H9 (cell line): Measurements from ENCODE around the gene PPP1R13B. TPM values are rescaled to one million over a fixed set of nuclear protein-coding genes. Genes with fewer than 3 reads are reported as not detected.
A peak's percentile ranks its signal among the peaks of the same experiment; 100 is the strongest.

Experiments
- DNase-seq: peaks from one replicate; pipeline ENCODE4 v3.0.0-alpha.2; 2017
- H2AFZ ChIP-seq: one replicate; pipeline ENCODE4 v1.6.1; 2013; ENCODE audit warnings: mild to moderate bottlenecking, low read length, control low read depth, moderate library complexity
- H2AK5ac ChIP-seq: 2 replicates; pipeline ENCODE4 v1.6.1; 2013; ENCODE audit warnings: low read length, control low read depth, mixed read lengths; ENCODE audit not compliant: insufficient read length
- H2BK120ac ChIP-seq: one replicate; pipeline ENCODE4 v1.6.1; 2013; ENCODE audit warnings: low read depth, mild to moderate bottlenecking, low read length, control low read depth, inconsistent platforms; ENCODE audit not compliant: poor library complexity, severe bottlenecking
- H2BK12ac ChIP-seq: 2 replicates; pipeline ENCODE4 v1.6.1; 2013; ENCODE audit warnings: low read length, control low read depth, mixed read lengths, low read depth; ENCODE audit not compliant: insufficient read length
- H2BK15ac ChIP-seq: 2 replicates; pipeline ENCODE4 v1.6.1; 2013; ENCODE audit warnings: low read depth, low read length, control low read depth
- H2BK20ac ChIP-seq: one replicate; pipeline ENCODE4 v1.6.1; 2013; ENCODE audit warnings: low read depth, mild to moderate bottlenecking, low read length, control low read depth, inconsistent platforms; ENCODE audit not compliant: poor library complexity, severe bottlenecking
- H2BK5ac ChIP-seq: 2 replicates; pipeline ENCODE4 v1.6.1; 2013; ENCODE audit warnings: low read length, control low read depth, mixed read lengths; ENCODE audit not compliant: insufficient read length
- H3K14ac ChIP-seq: 2 replicates; pipeline ENCODE4 v1.6.1; 2013; ENCODE audit warnings: low read length, control low read depth; ENCODE audit not compliant: insufficient read depth
- H3K18ac ChIP-seq: 2 replicates; pipeline ENCODE4 v1.6.1; 2013; ENCODE audit warnings: low read depth, mild to moderate bottlenecking, mixed read lengths, low read length, control low read depth; ENCODE audit not compliant: insufficient read length
- H3K23ac ChIP-seq: 2 replicates; pipeline ENCODE4 v1.6.1; 2013; ENCODE audit warnings: low read length, control low read depth, mixed read lengths, low read depth; ENCODE audit not compliant: insufficient read length
- H3K23me2 ChIP-seq: 2 replicates; pipeline ENCODE4 v1.6.1; 2013; ENCODE audit warnings: low read depth, mild to moderate bottlenecking, mixed read lengths, low read length, control low read depth; ENCODE audit not compliant: insufficient read length, poor library complexity, severe bottlenecking
- H3K27ac ChIP-seq: 2 replicates; pipeline ENCODE4 v1.5.1; 2013; ENCODE audit warnings: low read length, control low read depth, mixed read lengths, low read depth; ENCODE audit not compliant: insufficient read length
- H3K27me3 ChIP-seq: 2 replicates; pipeline ENCODE4 v1.6.1; 2013; ENCODE audit warnings: low read length, control low read depth, inconsistent platforms; ENCODE audit not compliant: insufficient read depth
- H3K4ac ChIP-seq: 2 replicates; pipeline ENCODE4 v1.6.1; 2013; ENCODE audit warnings: low read depth, mild to moderate bottlenecking, control low read depth, inconsistent platforms, low read length, moderate library complexity
- H3K4me1 ChIP-seq: 2 replicates; pipeline ENCODE4 v1.6.1; 2013; ENCODE audit warnings: low read length, control low read depth, inconsistent platforms; ENCODE audit not compliant: insufficient read depth
- H3K4me2 ChIP-seq: 2 replicates; pipeline ENCODE4 v1.6.1; 2013; ENCODE audit warnings: low read length, control low read depth, mixed read lengths; ENCODE audit not compliant: insufficient read length, insufficient read depth
- H3K56ac ChIP-seq: 2 replicates; pipeline ENCODE4 v1.6.1; 2013; ENCODE audit warnings: low read depth, mild to moderate bottlenecking, mixed read lengths, low read length, control low read depth; ENCODE audit not compliant: insufficient read length
- H3K79me1 ChIP-seq: 2 replicates; pipeline ENCODE4 v1.6.1; 2013; ENCODE audit warnings: low read depth, mild to moderate bottlenecking, moderate library complexity, low read length, control low read depth, inconsistent platforms; ENCODE audit not compliant: insufficient read depth, poor library complexity, severe bottlenecking
- H3K79me2 ChIP-seq: 2 replicates; pipeline ENCODE4 v1.6.1; 2013; ENCODE audit warnings: low read length, control low read depth, inconsistent platforms; ENCODE audit not compliant: insufficient read depth
- H3K9ac ChIP-seq: 2 replicates; pipeline ENCODE4 v1.6.1; 2013; ENCODE audit warnings: low read length, control low read depth, mixed read lengths; ENCODE audit not compliant: insufficient read length; ENCODE audit errors: extremely low read depth
- H3K9me3 ChIP-seq: one replicate; pipeline ENCODE4 v1.6.1; 2013; ENCODE audit warnings: low read depth, low read length, inconsistent platforms; ENCODE audit not compliant: control insufficient read depth
- H3T11ph ChIP-seq: one replicate; pipeline ENCODE4 v1.6.1; 2013; ENCODE audit warnings: mild to moderate bottlenecking, low read length, control low read depth, inconsistent platforms
- H4K20me1 ChIP-seq: one replicate; pipeline ENCODE4 v1.6.1; 2013; ENCODE audit not compliant: control insufficient read depth, insufficient read length, insufficient read depth
- H4K5ac ChIP-seq: 2 replicates; pipeline ENCODE4 v1.6.1; 2013; ENCODE audit warnings: low read depth, mild to moderate bottlenecking, mixed read lengths, low read length, control low read depth; ENCODE audit not compliant: insufficient read length
- H4K8ac ChIP-seq: replicated peaks from 2 replicates; pipeline ENCODE4 v1.6.1; 2013; ENCODE audit warnings: low read length, control low read depth, mixed read lengths, low read depth; ENCODE audit not compliant: insufficient read length
- H4K91ac ChIP-seq: 2 replicates; pipeline ENCODE4 v1.6.1; 2013; ENCODE audit warnings: low read depth, mild to moderate bottlenecking, moderate library complexity, mixed read lengths, low read length, control low read depth; ENCODE audit not compliant: insufficient read length
- H3K27ac Mint-ChIP-seq, 3 experiments: 2 replicates in 2 of 3; 3 replicates in 1 of 3; pipeline ENCODE4 v1.8.0; 2020 to 2021; ENCODE audit warnings: mixed read lengths in 3 of 3, mild to moderate bottlenecking in 1 of 3, moderate library complexity in 1 of 3
- H3K27me3 Mint-ChIP-seq: 2 replicates; pipeline ENCODE4 v1.8.0; 2021; ENCODE audit warnings: low read depth, mild to moderate bottlenecking, moderate library complexity, mixed read lengths
- H3K36me3 Mint-ChIP-seq, 3 experiments: 2 replicates in 2 of 3; 3 replicates in 1 of 3; pipeline ENCODE4 v1.8.0; 2020 to 2021; ENCODE audit warnings: low read depth in 3 of 3, mixed read lengths in 3 of 3; ENCODE audit not compliant: insufficient read depth in 1 of 3
- H3K4me1 Mint-ChIP-seq, 2 experiments: 2 replicates each; pipeline ENCODE4 v1.8.0; 2020; ENCODE audit warnings: mixed read lengths in 2 of 2
- H3K4me3 Mint-ChIP-seq, 2 experiments: 2 replicates in 1 of 2; 3 replicates in 1 of 2; pipeline ENCODE4 v1.8.0; 2020 to 2021; ENCODE audit warnings: mild to moderate bottlenecking in 2 of 2, mixed read lengths in 2 of 2, moderate library complexity in 1 of 2
- H3K9me3 Mint-ChIP-seq, 2 experiments: 2 replicates in 1 of 2; 3 replicates in 1 of 2; pipeline ENCODE4 v1.8.0; 2020; ENCODE audit warnings: mild to moderate bottlenecking in 2 of 2, mixed read lengths in 2 of 2, moderate library complexity in 1 of 2
- WGBS: extraction: QIAGEN DNeasy Blood & Tissue Kit; methylation state at CpG from one replicate; pipeline ENCODE4 v1.1.7; 2013; ENCODE audit warnings: missing lambda C conversion rate, low lambda C conversion rate, mixed read lengths; ENCODE audit not compliant: insufficient read length; ENCODE audit errors: extremely low coverage; 5-methylcytosine and 5-hydroxymethylcytosine counted together
- total RNA-seq: library from RNA; stranded (reverse); gene quantifications from 2 replicates; pipeline ENCODE4 v1.2.1, GENCODE V29; 2021
- TF ChIP-seq, protein P1 (sequence below): fragments of 200-600 bp; sonication (generic); conservative IDR thresholded peaks from 3 replicates; pipeline ENCODE4 v1.8.0; 2021; ENCODE audit warnings: antibody characterized with exemption, mild to moderate bottlenecking

Gene PPP1R13B
- total RNA-seq, 1 experiment from 2014 or later = 6.0 TPM

DNA sequence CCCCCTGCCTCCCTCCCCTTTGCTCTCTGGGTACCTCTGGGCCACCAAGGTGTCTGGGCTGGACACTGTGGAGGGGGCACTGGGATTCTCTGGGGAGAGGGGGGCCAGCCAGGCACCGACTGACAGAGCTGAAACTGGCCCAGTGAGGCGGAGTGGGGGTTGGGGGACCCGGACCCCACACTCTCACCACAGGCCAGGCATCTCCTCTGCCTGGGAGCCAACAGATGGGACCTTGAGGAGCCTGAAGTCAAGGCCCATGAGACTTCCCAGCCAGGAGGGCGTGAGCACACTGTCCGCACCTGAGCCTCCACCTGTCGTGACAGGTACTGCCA, 39.8 kb upstream of the PPP1R13B start:
- H2BK15ac ChIP-seq = no peak overlapping the region
- no peaks in the 10 kb centered on the region for H3K79me2 ChIP-seq
- H3K27ac Mint-ChIP-seq = no peak overlapping the region
- H2AFZ ChIP-seq = no peak overlapping the region
- no peak overlapping the region for H3K4ac ChIP-seq
- H3K27me3 Mint-ChIP-seq = peaks cover 5% of the 10 kb centered on the region; the same call in 1 of the 2 replicates
- peaks cover 9 to 21% of the 10 kb centered on the region in 2 experiments for H3K4me1 Mint-ChIP-seq
- no peak overlapping the region for H2BK5ac ChIP-seq
- no peak overlapping the region for H4K91ac ChIP-seq
- TF ChIP-seq, protein P1, sequence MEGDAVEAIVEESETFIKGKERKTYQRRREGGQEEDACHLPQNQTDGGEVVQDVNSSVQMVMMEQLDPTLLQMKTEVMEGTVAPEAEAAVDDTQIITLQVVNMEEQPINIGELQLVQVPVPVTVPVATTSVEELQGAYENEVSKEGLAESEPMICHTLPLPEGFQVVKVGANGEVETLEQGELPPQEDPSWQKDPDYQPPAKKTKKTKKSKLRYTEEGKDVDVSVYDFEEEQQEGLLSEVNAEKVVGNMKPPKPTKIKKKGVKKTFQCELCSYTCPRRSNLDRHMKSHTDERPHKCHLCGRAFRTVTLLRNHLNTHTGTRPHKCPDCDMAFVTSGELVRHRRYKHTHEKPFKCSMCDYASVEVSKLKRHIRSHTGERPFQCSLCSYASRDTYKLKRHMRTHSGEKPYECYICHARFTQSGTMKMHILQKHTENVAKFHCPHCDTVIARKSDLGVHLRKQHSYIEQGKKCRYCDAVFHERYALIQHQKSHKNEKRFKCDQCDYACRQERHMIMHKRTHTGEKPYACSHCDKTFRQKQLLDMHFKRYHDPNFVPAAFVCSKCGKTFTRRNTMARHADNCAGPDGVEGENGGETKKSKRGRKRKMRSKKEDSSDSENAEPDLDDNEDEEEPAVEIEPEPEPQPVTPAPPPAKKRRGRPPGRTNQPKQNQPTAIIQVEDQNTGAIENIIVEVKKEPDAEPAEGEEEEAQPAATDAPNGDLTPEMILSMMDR = no peak
- H3K27ac ChIP-seq = no peak overlapping the region
- H3K27me3 ChIP-seq = no peaks in the 10 kb centered on the region
- H2AK5ac ChIP-seq = no peak overlapping the region
- H3K23me2 ChIP-seq = no peaks in the 10 kb centered on the region
- peak overlapping the region; percentile 36; the same call in 1 of the 2 replicates for H3K14ac ChIP-seq
- WGBS = no CpG with 5 or more reads among the region's 6 CpGs
- no peak overlapping the region for H3K4me3 Mint-ChIP-seq
- H4K20me1 ChIP-seq = no peaks in the 10 kb centered on the region
- no peak overlapping the region for H3K18ac ChIP-seq
- no peak overlapping the region for H4K8ac ChIP-seq
- no peaks in the 10 kb centered on the region for H3K36me3 Mint-ChIP-seq
- H3K9me3 Mint-ChIP-seq = no peaks in the 10 kb centered on the region
- H3K79me1 ChIP-seq = no peaks in the 10 kb centered on the region
- H2BK20ac ChIP-seq = no peak overlapping the region
- no peak overlapping the region for H3K23ac ChIP-seq
- H3K9ac ChIP-seq = no peak overlapping the region
- DNase-seq = no peak
- no peaks in the 10 kb centered on the region for H3K9me3 ChIP-seq
- no peak overlapping the region for H4K5ac ChIP-seq
- no peak overlapping the region for H3K4me2 ChIP-seq
- H2BK12ac ChIP-seq = no peak overlapping the region
- H3T11ph ChIP-seq = no peak overlapping the region
- no peaks in the 10 kb centered on the region for H3K4me1 ChIP-seq
- H3K56ac ChIP-seq = no peak overlapping the region
- H2BK120ac ChIP-seq = no peak overlapping the region
